Stomach (tissue), 4 donors: Measurements from ENCODE around the gene KLHL22.
"Not testable (repeated sequence)": the region's sequence is repeated elsewhere in the genome, so short reads cannot be mapped to it uniquely, and the experiment has no call there.

Source experiments
- CTCF ChIP-seq, 7 experiments: fragments of 450-650 bp in 4 of 7; fragments of 200-600 bp in 3 of 7; sonication (generic) in 3 of 7; IDR thresholded peaks; one replicate each; pipeline ENCODE4 v1.5.1; 2016 to 2019; ENCODE audit warnings: antibody characterized with exemption in 7 of 7, control low read depth in 2 of 7, mild to moderate bottlenecking in 1 of 7
- EP300 ChIP-seq: sonication (generic); formaldehyde crosslinking; IDR thresholded peaks from one replicate; pipeline ENCODE4 v1.6.1; 2017; ENCODE audit warnings: antibody characterized with exemption
- POLR2A ChIP-seq, 4 donors: fragments of 450-650 bp; IDR thresholded peaks; one replicate each; pipeline ENCODE4 v1.6.1; 2016; ENCODE audit warnings: antibody characterized with exemption in 4 of 4, control low read depth in 2 of 4, mild to moderate bottlenecking in 1 of 4, moderate library complexity in 1 of 4
- POLR2AphosphoS5 ChIP-seq, 3 donors: sonication (generic); formaldehyde crosslinking; IDR thresholded peaks; one replicate each; pipeline ENCODE4 v1.6.1; 2016; ENCODE audit warnings: antibody characterized with exemption in 3 of 3

GRCh38 chr22:20409385-20409784, 86.2 kb downstream of the KLHL22 start:
- not testable (repeated sequence) for TF ChIP-seq CTCF (IDR thresholded peaks at IDR 0.05); POLR2A (IDR thresholded peaks at IDR 0.05); POLR2AphosphoS5 (IDR thresholded peaks at IDR 0.05); EP300
